Cardiac fibroblast (primary cell): Measurements from ENCODE around the gene IRAG1.

Experiments used
- DNase-seq, 2 donors: peaks; one replicate each; pipeline versions ENCODE4 v3.0.0 to v3.0.0-alpha.2; 2010; ENCODE audit warnings: low read depth in 2 of 2
- H3K4me3 ChIP-seq, 2 donors: replicated peaks in 1 of 2; 1 replicate in 1 of 2; 2 replicates in 1 of 2; pipeline ENCODE4 v1.5.1; 2011; ENCODE audit warnings: low read depth in 2 of 2, low read length in 2 of 2, mild to moderate bottlenecking in 2 of 2, moderate library complexity in 1 of 2
- CTCF ChIP-seq: IDR thresholded peaks from one replicate; pipeline ENCODE4 v1.5.1; 2011; ENCODE audit warnings: low read depth, mild to moderate bottlenecking, low read length, inconsistent platforms

The IRAG1 gene

GRCh38 chr11:10720881-10721376, 27.4 kb upstream of the IRAG1 start:
- no peak overlapping the region for H3K4me3 ChIP-seq
- TF ChIP-seq CTCF = no peak
- no peak for DNase-seq

GRCh38 chr11:10719616-10720015, 26.1 kb upstream of the IRAG1 start:
- no peak for DNase-seq
- H3K4me3 ChIP-seq = no peak overlapping the region
- TF ChIP-seq CTCF = no peak

GRCh38 chr11:10716543-10717259, 23.1 kb upstream of the IRAG1 start:
- no peak overlapping the region for H3K4me3 ChIP-seq
- DNase-seq = no peak
- no peak for TF ChIP-seq CTCF

- DNase-seq = peak in 1 of 2 donors; percentile 9
- H3K4me3 ChIP-seq = no peak overlapping the region
- TF ChIP-seq CTCF = no peak
These were observed 22.6 kb upstream of the IRAG1 start for GRCh38 chr11:10716122-10716521.

- no peak overlapping the region for H3K4me3 ChIP-seq
- no peak for DNase-seq
- no peak for TF ChIP-seq CTCF
These were observed 22.0 kb upstream of the IRAG1 start for GRCh38 chr11:10715571-10715970.

- no peak for DNase-seq
- H3K4me3 ChIP-seq = no peak overlapping the region
- no peak for TF ChIP-seq CTCF
These were observed 15.9 kb upstream of the IRAG1 start for GRCh38 chr11:10709299-10710086.
